HG03280 (cell line): ENCODE data around the gene TMX1.
A peak's percentile ranks its signal among the peaks of the same experiment; 100 is the strongest.

ENCODE experiments used
- ATAC-seq: cut with Tn5 transposase; IDR thresholded peaks from one replicate; pipeline ENCODE4 v1.9.1; 2021; ENCODE audit warnings: mild to moderate bottlenecking, moderate library complexity; ENCODE audit not compliant: unreplicated experiment

The TMX1 gene

DNA sequence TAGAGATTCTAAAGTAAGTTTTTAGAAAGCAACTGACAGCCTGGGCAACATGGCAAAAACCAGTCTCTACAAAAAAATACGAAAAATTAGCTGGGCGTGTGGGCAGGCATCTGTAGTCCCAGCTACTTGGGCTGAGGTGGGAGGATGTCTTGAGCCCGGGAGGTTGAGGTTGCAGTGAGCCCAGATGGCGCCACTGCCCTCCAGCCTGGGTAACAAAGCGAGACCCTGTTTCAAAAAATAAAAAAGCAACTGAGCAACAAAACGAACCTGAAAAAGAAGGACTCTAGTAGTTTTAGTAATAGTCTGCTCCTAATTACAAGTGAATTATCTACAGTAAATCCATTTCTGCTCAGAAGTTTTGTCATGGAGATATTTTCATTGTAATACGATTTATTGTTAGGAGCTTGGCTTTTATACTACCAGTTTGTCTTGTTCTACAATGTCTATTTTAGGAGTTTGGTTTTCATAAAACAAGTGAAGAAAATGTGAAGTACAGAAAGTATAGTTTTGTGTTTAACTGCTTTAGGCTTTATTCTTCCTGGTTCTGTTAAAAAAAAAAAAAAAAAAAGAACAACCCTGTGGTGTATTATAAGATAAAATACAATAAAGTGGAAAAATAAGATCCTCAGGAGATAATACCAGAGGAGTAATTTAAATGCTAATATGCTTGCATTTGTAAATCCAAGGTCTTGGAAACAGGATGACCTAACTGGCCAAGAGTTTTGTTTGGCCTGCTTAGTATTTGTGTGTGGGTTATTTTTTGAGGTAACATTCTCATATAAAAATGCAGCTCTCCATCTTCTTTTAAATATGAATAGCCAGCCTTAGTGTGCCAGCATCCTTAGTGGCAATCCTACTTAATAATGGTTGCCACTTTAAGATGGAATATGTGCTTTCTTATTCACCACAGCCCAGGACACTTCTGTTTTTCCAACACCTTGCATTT lies 2.8 kb downstream of the TMX1 start:
- ATAC-seq: no peak

DNA sequence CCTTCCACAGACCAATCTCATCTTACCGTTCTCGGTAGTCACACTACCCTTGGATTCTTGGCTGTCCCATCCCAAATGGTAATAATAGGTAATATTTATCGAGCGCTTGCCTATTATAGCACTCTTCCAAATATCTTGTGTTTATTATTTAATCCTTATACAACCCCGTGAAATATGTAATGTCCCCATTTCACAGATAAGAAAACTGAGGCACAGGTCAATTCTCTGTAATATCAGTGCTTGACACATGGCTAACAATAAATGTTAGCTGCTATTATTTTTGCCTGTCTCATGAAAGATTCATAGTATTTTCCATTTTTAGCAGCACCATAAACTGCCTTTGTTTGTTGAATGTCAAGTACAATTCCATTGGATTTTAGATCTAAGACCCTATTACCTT lies 4.5 kb downstream of the TMX1 start:
- no peak for ATAC-seq

DNA sequence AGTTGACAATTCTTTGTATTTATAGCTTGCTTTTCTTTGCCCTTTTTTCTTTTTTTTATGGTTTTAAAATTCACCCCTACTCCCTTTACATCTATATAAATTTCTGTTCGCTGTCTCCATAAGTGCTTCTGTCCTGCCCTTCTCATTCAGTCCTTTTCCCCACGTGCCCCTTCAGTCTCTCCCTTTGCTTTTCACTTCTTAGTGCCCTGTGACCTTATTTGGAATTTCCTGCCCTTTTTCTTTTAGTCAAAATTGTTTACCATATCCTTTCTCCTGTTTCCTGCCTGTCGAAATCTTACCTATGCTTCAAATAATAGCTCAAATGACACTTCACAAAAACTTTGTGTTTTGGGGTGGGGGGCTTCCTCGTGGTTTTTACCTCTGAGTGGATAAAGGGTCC lies 6.0 kb downstream of the TMX1 start:
- no peak for ATAC-seq

DNA sequence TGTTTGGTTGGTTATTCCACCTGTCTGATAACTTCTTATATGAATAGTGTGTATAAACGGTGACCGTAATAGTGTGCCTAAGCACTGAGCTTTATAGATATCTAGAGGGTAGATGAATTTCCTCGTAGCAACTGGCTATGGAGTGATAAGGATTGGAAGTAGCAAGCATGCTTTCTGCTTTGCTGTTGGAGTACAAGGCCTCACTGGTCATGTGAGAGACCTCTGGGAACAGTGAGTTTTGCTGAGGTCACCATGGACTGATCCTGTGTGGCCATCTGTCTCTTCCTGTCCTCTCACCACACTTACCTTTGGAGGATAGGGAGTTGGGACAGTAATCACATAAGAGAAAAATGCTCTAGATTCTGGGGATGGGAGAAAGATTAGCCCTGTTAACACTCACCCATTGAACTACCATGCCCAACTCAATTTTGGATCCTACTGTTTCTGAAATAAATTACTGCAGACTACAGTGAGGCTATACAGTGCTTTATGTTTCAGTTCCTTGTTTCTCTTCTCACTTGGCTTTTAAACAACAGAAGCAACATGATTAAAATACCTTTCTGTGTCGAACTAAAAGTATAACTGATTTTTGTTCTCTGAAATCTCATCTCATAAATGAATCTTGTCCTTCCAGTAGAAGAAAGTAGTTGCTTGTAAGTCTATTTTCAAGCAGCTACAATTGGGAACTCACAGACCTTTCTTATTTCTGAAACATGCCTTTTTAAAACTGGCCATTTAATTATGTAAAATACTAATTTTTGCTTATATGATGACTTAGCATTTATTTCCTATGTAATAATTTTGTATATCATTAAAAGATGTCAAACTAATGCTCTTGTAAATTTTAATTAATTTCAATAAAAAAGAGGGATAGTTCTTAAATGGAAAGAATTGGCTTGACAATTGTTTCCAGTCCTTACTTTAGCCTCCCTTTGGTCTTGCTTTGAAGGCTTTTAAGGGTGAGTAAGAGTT lies 8.3 kb downstream of the TMX1 start:
- peak; percentile 86 for ATAC-seq

DNA sequence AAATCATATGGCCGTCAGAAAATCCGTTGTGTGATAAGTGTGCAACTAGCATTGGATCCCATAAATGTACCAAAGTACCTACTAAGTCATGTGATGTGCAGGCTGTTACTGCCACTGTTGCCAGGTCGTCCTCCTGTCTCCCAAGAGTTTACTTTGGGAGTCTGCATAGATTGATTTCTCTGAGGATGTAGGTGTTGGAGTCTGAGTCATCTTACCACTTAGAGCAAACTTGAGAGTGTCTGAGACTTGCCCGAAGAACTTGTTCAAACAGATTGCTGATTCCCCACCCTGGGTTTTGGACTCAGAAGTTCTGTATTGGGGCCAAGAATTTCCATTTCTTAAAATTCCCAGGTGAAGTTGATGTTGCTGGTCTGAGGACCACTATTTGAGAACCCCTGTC lies 11.4 kb downstream of the TMX1 start:
- no peak for ATAC-seq

DNA sequence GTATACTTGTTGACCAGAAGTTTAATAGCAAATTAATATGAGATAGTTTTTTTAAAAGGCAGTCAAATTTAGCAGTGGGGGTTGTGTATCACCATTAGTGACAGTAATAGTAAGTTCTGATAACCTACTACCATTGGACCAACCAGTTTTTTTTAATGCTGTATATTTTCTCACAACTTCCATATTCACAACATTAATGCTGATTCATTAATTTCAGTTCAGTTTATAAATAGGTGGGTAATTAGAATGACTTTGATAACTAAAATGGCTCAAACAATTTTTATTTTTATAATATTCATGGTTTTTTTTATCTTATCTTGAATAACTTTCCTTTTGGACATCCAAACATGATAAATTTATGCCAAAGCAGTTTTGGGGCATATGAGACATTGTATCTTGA lies 13.8 kb downstream of the TMX1 start:
- ATAC-seq: no peak

DNA sequence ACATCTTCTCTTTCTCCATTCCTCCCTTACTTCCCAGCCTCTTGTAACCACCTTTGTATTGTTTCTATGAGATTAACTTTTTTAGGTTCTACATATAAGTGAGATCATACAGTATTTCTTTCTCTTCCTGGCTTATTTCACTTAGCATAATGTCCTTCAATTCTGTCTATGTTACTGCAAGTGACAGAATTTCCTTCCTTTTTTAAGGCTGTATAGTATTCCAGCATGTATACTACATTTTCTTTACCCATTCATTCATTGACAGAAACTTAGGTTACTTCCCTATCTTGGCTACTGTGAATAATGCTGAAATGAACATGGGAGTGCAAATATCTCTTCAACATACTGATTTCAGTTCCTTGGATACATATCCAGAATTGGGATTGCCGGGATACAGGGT lies 18.2 kb downstream of the TMX1 start:
- no peak for ATAC-seq

DNA sequence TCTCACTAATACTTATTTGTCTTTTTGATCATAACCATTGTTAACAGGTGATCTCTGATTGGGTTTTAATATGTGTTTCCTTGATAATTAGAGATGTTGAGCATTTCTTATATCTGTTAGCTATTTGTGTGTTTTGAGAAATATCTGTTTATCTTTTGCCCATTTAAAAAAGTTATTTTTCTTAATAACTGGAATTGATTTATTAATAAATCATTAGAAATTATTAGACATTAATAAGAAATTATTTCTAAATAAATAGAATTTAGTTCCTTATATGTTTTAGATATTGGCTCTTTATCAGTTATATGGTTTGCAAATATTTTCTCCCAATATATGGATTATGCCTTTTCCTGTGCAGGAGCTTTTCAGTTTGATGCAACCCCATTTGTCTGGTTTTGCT lies 18.7 kb downstream of the TMX1 start:
- ATAC-seq: no peak

DNA sequence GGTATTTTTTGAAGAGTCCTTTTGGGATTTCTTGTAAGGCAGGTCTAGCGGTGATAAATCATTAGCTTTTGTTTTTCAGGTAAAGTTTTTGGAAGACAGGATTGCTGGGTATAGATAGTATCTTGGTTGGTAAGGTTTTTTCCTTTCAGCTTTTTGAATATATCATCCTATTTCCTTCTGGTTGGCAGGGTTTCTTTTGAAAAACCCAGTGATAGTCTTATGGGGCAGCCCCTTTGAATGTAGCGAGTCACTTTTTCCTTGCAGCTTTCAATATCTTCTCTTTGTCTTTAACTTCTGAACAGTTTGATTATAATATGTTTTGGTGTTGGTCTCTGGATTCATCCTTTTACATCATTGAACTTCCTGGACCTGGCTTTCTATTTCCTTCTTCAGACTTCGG lies 20.2 kb downstream of the TMX1 start:
- no peak for ATAC-seq

DNA sequence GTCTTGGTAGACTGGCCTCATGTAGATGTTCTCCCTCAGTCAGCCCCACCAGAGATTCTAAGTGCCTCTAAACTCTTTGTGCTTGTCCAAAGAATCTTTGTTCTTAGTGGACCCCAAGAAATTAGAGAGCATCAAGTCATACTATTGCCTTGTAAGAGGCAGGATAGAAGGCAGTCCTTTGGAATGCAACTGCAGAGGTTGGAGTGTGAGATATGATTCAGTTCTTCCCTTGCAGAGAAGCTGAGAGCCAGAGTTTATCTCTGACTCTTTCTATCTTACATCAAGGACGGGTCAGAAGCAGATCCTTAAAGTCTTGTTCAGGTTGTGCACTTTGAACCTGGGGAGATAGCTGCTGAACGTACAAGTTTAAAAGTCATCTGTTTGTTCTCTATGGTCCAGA lies 21.1 kb downstream of the TMX1 start:
- ATAC-seq: no peak

DNA sequence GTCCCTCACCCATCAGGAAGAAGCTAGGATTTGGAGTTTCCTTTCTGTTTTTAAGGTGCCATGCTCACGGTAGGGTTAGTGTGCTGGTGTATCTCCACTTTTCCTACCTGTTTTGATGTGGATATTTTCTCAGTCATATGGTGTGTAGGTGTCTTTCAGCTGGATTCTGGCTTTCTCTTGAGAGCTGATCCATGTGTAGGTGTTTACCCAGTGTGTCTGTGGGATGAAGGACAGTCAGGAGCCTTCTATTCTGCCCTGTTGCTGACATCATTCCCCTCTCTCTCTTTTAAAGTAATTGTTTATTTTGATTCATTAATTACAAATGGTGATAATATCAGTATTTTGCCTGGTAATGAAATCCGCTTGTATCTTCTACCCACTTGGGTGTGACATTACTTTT lies 22.8 kb downstream of the TMX1 start:
- ATAC-seq: no peak

DNA sequence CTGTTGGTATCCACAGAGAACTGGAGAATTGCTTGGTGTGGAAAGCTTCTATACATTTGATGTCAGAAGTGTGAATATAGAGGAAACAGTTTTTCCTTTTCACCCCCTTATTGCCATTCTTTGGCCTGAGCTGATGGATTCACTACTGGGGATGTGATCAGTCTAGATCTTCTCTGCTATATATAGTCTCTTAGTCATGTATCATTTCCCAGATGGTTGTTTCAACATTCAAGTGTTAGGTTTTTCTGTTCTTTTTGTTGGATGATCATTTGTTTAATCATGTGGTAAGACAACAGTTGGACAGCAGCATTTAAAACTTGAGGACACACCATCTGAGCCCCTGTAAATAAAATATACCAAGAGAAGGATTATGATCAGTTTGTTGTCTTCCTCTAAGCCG lies 29.6 kb downstream of the TMX1 start:
- no peak for ATAC-seq

DNA sequence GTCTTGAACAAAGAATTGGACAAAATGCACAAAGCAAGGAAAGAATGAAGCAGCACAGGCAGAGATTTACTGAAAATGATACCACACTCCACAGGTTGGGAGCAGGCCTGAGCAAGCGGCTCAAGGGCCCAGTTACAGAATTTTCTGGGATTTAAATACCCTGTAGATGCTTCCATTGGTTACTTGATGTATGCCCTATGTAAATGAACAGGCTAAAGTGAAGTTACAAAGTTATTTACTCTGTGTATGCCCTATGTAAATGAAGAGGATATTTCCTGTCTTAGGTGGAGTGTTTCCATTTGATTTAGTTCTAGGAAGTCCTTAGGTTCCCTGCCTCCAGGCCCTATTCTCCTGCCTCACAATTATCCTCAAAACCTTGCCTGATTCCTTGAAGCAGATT lies 36.6 kb downstream of the TMX1 start:
- no peak for ATAC-seq

DNA sequence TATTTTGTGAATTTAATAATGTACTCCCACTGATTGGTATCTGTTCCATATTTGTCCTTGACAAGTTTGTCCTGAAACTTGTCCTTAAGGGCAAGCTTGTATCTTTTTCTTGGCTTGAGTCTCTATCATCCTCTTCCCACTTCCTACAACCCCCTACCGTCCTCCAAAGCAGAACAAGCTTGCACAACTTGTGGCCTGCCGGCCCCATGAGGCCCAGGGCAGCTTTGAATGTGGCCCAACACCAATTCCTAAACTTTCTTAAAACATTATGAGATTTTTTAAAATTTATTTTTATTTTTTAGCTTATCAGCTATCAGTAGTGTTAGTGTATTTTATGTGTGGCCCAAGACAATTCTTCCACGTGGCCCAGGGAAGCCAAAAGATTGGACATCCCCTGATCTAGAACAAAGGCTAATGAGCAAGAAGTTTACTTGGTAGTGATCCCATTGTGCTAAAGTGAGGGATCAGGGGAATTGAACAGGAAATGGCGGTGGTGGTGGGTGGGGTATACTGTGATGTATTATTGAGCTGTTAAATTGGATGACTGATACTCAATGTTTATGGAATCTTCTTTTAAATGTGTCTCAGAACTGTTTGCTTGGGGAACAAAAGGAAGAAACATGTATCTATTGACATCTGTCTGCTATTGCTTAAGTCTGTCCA lies 37.8 kb downstream of the TMX1 start:
- no peak for ATAC-seq

DNA sequence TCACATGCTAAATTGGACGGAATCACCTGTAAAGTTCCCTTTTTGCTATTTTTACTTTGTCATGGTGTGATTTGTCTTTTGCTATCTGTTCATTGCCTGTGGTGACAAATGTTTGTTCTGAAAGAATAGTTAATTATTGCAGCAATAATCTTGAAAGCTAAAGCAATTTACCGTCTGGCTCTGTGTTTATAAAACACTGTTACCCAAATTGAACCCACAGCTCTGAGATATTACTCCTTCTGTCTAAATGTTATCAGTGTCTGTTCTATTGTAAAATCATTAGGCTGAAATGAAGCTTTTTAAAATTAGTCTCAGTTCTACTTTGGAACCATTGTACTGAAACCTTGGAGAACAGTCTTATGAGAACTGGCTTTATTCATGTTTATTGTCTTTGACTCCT lies 42.5 kb downstream of the TMX1 start:
- no peak for ATAC-seq

DNA sequence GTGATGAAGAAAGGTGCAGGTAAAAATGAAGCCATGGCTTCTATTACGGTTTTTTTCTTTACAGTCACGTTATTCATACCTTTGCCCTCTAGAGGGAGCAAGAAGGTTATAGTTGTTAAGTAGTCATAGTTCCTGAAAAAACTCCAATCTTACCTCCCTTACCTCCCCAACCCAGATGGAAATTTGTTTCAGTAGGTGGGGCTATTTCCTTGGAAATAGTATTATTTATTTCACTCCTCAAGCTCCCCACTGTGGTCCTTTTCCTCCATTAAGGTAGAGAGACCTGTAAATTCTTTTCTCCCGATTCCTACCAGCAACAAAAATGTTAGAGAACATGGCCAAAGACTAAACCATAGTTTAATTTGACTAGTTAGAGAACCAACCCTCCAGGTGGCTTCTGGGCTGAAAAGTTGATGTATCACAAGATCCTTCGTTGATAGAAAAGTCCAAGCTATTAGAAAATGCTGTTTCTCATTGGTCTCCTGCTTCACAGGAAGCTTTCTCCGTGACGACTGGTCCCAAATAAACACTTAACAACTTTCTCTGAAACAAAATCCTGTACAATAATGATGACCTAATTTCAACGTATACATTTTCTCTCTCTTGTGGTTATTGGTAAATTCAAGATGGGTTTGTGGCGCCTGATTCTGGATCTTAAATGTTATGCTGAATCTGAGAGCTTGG lies 43.5 kb downstream of the TMX1 start:
- ATAC-seq: no peak

DNA sequence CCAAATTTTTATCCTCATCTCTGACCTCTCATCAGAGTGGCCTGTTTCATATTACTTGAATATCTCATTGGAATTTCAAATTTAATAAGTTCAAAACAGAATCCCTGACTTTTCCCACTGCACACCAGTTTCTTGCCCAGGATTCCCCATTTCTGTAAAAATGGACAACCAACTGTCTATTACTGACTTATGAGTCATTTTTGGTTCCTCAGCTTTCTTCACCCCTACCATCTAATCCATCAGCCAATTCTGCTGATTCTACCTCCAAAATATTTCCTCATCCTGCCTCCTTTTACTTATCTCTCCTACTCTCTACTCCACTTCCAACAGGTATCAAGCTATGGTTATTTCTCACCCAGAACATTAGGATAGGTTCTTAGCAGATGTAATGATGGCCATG lies 44.2 kb downstream of the TMX1 start:
- ATAC-seq: no peak

DNA sequence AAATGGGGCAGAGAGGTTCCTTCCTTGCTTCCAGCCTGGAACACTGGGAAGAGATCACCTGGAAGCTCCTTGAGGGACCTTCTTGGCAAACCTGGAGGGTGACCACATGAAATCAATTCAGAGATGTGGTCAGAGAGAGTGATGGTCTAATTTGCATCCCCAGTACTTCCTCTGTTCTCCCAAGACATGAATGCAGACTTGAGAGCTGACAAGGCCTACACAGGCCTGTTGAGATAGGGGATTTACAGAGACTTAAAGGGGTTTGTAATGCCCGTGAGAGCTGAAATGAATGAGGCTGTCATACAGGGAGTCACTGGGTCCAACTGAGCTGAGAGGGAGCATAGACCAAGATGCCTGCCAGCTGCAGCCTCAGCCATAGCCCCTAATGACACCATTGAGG lies 45.1 kb downstream of the TMX1 start:
- no peak for ATAC-seq

DNA sequence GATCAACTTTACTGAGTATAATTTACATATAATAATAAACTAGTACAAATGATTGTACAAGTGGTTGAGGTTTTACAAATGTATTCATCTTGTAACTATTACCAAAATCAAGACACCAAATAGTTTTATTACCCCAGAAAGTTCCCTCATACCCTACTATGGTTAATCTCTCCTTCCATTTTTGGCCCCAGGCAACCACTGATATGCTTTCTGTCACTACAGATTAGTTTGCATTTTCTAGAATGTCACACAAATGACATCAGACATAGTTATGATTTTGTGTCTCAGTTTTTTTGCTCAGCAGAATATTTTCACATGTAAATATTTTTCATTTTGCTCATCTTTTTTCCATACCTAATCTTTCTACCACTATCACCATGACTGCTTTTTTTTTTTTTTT lies 49.1 kb downstream of the TMX1 start:
- ATAC-seq: no peak

DNA sequence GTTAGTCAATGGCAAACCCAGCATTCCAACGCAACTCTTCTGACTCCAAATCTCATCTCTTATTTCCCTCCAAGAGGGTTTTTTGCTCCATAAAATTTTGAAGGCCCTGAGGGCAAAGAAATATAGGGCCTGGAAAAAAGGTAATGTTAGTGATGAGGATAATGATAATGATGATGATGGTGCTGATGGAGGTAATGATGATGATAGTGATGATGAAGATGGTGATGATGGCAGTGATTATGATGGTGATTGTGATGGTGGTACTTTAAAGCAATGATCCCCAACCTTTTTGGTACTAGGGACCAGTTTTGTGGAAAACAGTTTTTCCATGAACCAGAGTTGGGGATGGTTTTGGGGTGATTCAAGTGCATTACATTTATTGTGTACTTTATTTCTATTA lies 50.1 kb downstream of the TMX1 start:
- no peak for ATAC-seq

DNA sequence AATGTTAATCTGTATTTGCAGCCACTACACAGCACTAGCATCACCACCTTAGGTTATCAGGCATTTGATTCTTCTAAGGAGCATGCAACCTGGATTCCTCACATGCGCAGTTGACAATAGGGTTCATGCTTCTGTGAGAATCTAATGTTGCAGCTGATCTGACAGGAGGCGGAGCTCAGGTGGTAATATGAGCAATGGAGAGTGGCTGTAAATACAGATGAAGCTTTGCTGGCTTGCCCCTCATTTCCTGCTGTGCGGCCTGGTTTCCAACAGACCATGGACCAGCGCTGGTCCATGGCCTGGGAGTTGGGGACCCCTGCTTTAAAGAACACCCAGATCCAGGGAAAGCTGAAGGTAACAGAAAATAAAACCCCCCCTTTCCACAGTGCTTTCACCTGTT lies 51.0 kb downstream of the TMX1 start:
- ATAC-seq: no peak
